HEK293 (cell line): Measurements from ENCODE around the gene BRD3OS.

Experiments
- CTCF ChIA-PET: fragments of 350-600 bp; formaldehyde crosslinking; extraction: SDS; loops from one replicate; lab custom pipeline; 2021; ENCODE audit warnings: antibody characterized with exemption; lab: Yijun Ruan, JAX
- POLR2A ChIA-PET: fragments of 300-600 bp; formaldehyde crosslinking; extraction: SDS; loops from one replicate; lab custom pipeline; 2020; ENCODE audit warnings: antibody characterized with exemption, inconsistent platforms; lab: Yijun Ruan, JAX
- H3K27ac ChIP-seq: fragments of 200-500 bp; sonication (Bioruptor generic); 2 replicates; pipeline ENCODE4 v1.5.1; 2014; ENCODE audit warnings: low read depth, low read length, control low read depth, inconsistent platforms; ENCODE audit errors: extremely low read depth
- H3K36me3 ChIP-seq, 2 experiments: fragments of 200-500 bp in 1 of 2; sonication (Bioruptor generic) in 1 of 2; 1 replicate in 1 of 2; 2 replicates in 1 of 2; pipeline ENCODE4 v1.5.1; 2014 to 2017; ENCODE audit warnings: inconsistent platforms in 2 of 2, low read length in 2 of 2; ENCODE audit not compliant: control insufficient read depth in 2 of 2, insufficient read depth in 1 of 2
- H3K4me1 ChIP-seq: fragments of 200-500 bp; sonication (Bioruptor generic); 2 replicates; pipeline ENCODE4 v1.5.1; 2014; ENCODE audit warnings: mild to moderate bottlenecking, low read length, inconsistent platforms; ENCODE audit not compliant: control insufficient read depth, insufficient read depth
- H3K4me3 ChIP-seq: 2 replicates; pipeline ENCODE4 v1.5.1; 2011; ENCODE audit warnings: low read depth, mild to moderate bottlenecking, control low read depth, low read length, moderate library complexity
- H3K9me3 ChIP-seq: fragments of 200-500 bp; sonication (Bioruptor generic); 2 replicates; pipeline ENCODE4 v1.5.1; 2014; ENCODE audit warnings: low read depth, low read length, inconsistent platforms; ENCODE audit not compliant: control insufficient read depth, insufficient read depth
- FEZF1 ChIP-seq: fragments of 450-650 bp; formaldehyde crosslinking; IDR thresholded peaks from 2 replicates; pipeline ENCODE4 v1.5.1; 2016; ENCODE audit warnings: missing biosample characterization, missing genetic modification characterization
- HOXA7 ChIP-seq: sonication (generic); formaldehyde crosslinking; IDR thresholded peaks from 2 replicates; pipeline ENCODE4 v1.8.1; 2022; ENCODE audit warnings: missing genetic modification reagents, borderline replicate concordance
- KLF9 ChIP-seq: fragments of 450-650 bp; formaldehyde crosslinking; IDR thresholded peaks from 2 replicates; pipeline ENCODE4 v1.5.1; 2016; ENCODE audit warnings: missing biosample characterization, missing genetic modification characterization, low read depth
- SP2 ChIP-seq: fragments of 450-650 bp; formaldehyde crosslinking; IDR thresholded peaks from 2 replicates; pipeline ENCODE4 v1.5.1; 2016; ENCODE audit warnings: missing biosample characterization, missing genetic modification characterization
- TRIM28 ChIP-seq: IDR thresholded peaks from 2 replicates; pipeline ENCODE4 v1.6.1; 2011; ENCODE audit warnings: low read length, control low read depth, borderline replicate concordance
- ZNF132 ChIP-seq: fragments of 450-650 bp; formaldehyde crosslinking; IDR thresholded peaks from 2 replicates; pipeline ENCODE4 v1.5.1; 2017; ENCODE audit warnings: missing biosample characterization, missing genetic modification characterization, borderline replicate concordance
- ZNF133 ChIP-seq: fragments of 450-650 bp; formaldehyde crosslinking; IDR thresholded peaks from 2 replicates; pipeline ENCODE4 v1.5.1; 2016; ENCODE audit warnings: missing biosample characterization, missing genetic modification characterization
- ZNF221 ChIP-seq: fragments of 450-650 bp; formaldehyde crosslinking; IDR thresholded peaks from 2 replicates; pipeline ENCODE4 v1.5.1; 2017; ENCODE audit warnings: missing biosample characterization, missing genetic modification characterization, borderline replicate concordance
- ZNF223 ChIP-seq: fragments of 450-650 bp; formaldehyde crosslinking; IDR thresholded peaks from 2 replicates; pipeline ENCODE4 v1.5.1; 2016; ENCODE audit warnings: missing biosample characterization, missing genetic modification characterization
- ZNF274 ChIP-seq, 2 experiments: fragments of 200-500 bp in 1 of 2; fragments of 450-650 bp in 1 of 2; sonication (Bioruptor generic) in 1 of 2; formaldehyde crosslinking in 1 of 2; IDR thresholded peaks; 2 replicates each; pipeline versions ENCODE4 v1.5.1 to v1.6.1; 2014 to 2016; ENCODE audit warnings: borderline replicate concordance in 1 of 2, inconsistent platforms in 1 of 2, low read length in 1 of 2, missing biosample characterization in 1 of 2, missing genetic modification characterization in 1 of 2
- ZNF433 ChIP-seq: fragments of 450-650 bp; formaldehyde crosslinking; IDR thresholded peaks from 2 replicates; pipeline ENCODE4 v1.5.1; 2016; ENCODE audit warnings: missing biosample characterization, missing genetic modification characterization, low read depth
- ZNF530 ChIP-seq: fragments of 450-650 bp; formaldehyde crosslinking; IDR thresholded peaks from 2 replicates; pipeline ENCODE4 v1.5.1; 2016; ENCODE audit warnings: low read depth, missing biosample characterization, missing genetic modification characterization
- ZNF596 ChIP-seq: fragments of 450-650 bp; IDR thresholded peaks from 2 replicates; pipeline ENCODE4 v1.5.0; 2018; ENCODE audit warnings: missing biosample characterization, mild to moderate bottlenecking, missing genetic modification characterization, moderate library complexity
- ZXDB ChIP-seq: fragments of 450-650 bp; formaldehyde crosslinking; IDR thresholded peaks from 2 replicates; pipeline ENCODE4 v1.5.1; 2016; ENCODE audit warnings: missing biosample characterization, missing genetic modification characterization
- TF ChIP-seq, protein P1 (sequence below): fragments of 450-650 bp; formaldehyde crosslinking; IDR thresholded peaks from 2 replicates; pipeline ENCODE4 v1.5.1; 2016; ENCODE audit warnings: missing biosample characterization, missing genetic modification characterization
- TF ChIP-seq, protein P2 (sequence below): fragments of 450-650 bp; formaldehyde crosslinking; IDR thresholded peaks from 2 replicates; pipeline ENCODE4 v1.5.1; 2016; ENCODE audit warnings: missing biosample characterization, missing genetic modification characterization
- TF ChIP-seq, protein P3 (sequence below): fragments of 450-650 bp; formaldehyde crosslinking; IDR thresholded peaks from 2 replicates; pipeline ENCODE4 v1.5.1; 2016; ENCODE audit warnings: missing biosample characterization, missing genetic modification characterization
- TF ChIP-seq, protein P4 (sequence below): IDR thresholded peaks from 2 replicates; pipeline ENCODE4 v1.6.1; 2011; ENCODE audit warnings: mild to moderate bottlenecking, low read depth, low read length, borderline replicate concordance

The BRD3OS gene

DNA sequence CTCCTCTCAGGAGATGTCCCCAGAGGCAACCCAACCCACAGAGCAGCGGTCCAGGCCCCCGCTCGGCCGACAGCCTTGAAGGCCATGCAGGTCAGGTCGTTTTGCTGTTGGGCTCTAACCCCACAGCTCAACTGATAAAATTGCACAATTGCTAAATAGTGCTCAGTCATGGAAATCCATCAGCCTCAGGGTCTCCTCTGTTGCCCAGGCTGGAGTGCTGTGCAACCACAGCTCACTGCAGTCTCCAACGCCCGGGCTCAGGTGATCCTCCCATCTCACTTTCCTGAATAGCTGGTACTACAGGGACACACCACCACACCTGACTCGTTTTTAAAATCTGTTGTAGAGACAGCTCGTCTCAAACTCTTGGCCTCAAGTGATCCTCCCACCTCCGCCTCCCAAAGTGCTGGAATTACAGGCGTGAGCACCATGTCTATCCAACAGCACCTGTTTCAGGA lies 18.3 kb downstream of the BRD3OS start:
- ChIA-PET POLR2A (interaction anchor here (0.6 kb wide), 1 partner anchor 244 kb away, joined by 7 read pairs; no protein-coding TSS in a partner anchor), CTCF (interaction anchor here (0.5 to 0.6 kb wide), 2 partner anchors 11 to 262 kb away, joined by 3 to 4 read pairs; no protein-coding TSS in a partner anchor)
- H3K27ac ChIP-seq: no peak overlapping the region
- H3K36me3 ChIP-seq: peaks cover 12 to 95% of the 10 kb centered on the region in 2 experiments
- H3K4me1 ChIP-seq: no peaks in the 10 kb centered on the region
- H3K4me3 ChIP-seq: no peak overlapping the region
- no peak for TF ChIP-seq KLF9 (tag by site-specific recombination)
- TF ChIP-seq, protein P1, sequence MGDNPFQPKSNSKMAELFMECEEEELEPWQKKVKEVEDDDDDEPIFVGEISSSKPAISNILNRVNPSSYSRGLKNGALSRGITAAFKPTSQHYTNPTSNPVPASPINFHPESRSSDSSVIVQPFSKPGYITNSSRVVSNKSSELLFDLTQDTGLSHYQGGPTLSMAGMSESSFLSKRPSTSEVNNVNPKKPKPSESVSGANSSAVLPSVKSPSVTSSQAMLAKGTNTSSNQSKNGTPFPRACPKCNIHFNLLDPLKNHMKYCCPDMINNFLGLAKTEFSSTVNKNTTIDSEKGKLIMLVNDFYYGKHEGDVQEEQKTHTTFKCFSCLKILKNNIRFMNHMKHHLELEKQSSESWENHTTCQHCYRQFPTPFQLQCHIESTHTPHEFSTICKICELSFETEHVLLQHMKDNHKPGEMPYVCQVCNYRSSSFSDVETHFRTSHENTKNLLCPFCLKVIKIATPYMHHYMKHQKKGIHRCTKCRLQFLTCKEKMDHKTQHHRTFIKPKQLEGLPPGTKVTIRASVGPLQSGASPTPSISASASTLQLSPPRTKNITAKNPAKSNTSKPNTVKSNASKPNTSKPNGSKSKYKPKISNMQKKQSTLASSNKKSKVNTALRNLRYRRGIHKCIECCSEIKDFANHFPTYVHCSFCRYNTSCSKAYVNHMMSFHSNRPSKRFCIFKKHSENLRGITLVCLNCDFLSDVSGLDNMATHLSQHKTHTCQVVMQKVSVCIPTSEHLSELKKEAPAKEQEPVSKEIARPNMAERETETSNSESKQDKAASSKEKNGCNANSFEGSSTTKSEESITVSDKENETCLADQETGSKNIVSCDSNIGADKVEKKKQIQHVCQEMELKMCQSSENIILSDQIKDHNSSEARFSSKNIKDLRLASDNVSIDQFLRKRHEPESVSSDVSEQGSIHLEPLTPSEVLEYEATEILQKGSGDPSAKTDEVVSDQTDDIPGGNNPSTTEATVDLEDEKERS (tag by site-specific recombination): no peak
- TF ChIP-seq ZXDB (tag by site-specific recombination): no peak
- no peak for TF ChIP-seq ZNF596 (tag by site-specific recombination)
- TF ChIP-seq, protein P2, sequence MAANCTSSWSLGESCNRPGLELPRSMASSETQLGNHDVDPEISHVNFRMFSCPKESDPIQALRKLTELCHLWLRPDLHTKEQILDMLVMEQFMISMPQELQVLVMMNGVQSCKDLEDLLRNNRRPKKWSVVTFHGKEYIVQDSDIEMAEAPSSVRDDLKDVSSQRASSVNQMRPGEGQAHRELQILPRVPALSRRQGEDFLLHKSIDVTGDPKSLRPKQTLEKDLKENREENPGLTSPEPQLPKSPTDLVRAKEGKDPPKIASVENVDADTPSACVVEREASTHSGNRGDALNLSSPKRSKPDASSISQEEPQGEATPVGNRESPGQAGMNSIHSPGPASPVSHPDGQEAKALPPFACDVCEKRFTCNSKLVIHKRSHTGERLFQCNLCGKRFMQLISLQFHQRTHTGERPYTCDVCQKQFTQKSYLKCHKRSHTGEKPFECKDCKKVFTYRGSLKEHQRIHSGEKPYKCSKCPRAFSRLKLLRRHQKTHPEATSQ (tag by site-specific recombination): no peak
- TF ChIP-seq FEZF1 (tag by site-specific recombination): no peak
- no peak for TF ChIP-seq TRIM28
- TF ChIP-seq ZNF274 (IDR thresholded peaks at IDR 0.05; ENCODE audit: low read length): no peak
- TF ChIP-seq ZNF274 (tag by site-specific recombination; IDR thresholded peaks at IDR 0.05; ENCODE audit: borderline replicate concordance): no peak
- no peak for TF ChIP-seq ZNF433
- TF ChIP-seq ZNF133: no peak
- TF ChIP-seq, protein P3, sequence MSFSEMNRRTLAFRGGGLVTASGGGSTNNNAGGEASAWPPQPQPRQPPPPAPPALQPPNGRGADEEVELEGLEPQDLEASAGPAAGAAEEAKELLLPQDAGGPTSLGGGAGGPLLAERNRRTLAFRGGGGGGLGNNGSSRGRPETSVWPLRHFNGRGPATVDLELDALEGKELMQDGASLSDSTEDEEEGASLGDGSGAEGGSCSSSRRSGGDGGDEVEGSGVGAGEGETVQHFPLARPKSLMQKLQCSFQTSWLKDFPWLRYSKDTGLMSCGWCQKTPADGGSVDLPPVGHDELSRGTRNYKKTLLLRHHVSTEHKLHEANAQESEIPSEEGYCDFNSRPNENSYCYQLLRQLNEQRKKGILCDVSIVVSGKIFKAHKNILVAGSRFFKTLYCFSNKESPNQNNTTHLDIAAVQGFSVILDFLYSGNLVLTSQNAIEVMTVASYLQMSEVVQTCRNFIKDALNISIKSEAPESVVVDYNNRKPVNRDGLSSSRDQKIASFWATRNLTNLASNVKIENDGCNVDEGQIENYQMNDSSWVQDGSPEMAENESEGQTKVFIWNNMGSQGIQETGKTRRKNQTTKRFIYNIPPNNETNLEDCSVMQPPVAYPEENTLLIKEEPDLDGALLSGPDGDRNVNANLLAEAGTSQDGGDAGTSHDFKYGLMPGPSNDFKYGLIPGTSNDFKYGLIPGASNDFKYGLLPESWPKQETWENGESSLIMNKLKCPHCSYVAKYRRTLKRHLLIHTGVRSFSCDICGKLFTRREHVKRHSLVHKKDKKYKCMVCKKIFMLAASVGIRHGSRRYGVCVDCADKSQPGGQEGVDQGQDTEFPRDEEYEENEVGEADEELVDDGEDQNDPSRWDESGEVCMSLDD (tag by site-specific recombination): no peak
- TF ChIP-seq HOXA7 (CRISPR knock-in tag): no peak
- TF ChIP-seq ZNF221 (tag by site-specific recombination): no peak
- TF ChIP-seq ZNF530 (tag by site-specific recombination): no peak
- TF ChIP-seq, protein P4, sequence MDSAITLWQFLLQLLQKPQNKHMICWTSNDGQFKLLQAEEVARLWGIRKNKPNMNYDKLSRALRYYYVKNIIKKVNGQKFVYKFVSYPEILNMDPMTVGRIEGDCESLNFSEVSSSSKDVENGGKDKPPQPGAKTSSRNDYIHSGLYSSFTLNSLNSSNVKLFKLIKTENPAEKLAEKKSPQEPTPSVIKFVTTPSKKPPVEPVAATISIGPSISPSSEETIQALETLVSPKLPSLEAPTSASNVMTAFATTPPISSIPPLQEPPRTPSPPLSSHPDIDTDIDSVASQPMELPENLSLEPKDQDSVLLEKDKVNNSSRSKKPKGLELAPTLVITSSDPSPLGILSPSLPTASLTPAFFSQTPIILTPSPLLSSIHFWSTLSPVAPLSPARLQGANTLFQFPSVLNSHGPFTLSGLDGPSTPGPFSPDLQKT: no peak
- TF ChIP-seq SP2 (tag by site-specific recombination): no peak
- TF ChIP-seq ZNF223 (tag by site-specific recombination): no peak
- no peak for TF ChIP-seq ZNF132 (tag by site-specific recombination)
- no peaks in the 10 kb centered on the region for H3K9me3 ChIP-seq
